ENCODE measurements around the gene SCARB1.

GRCh38 chr12:124782132-124782531 lies 81.5 kb downstream of the SCARB1 start:
- TF ChIP-seq ZC3H10 (CRISPR knock-in tag; IDR thresholded peaks at IDR 0.05), result no peak
- no peak for TF ChIP-seq ZFP30 (CRISPR knock-in tag; IDR thresholded peaks at IDR 0.05)
- no peak for TF ChIP-seq CREB5 (CRISPR knock-in tag; IDR thresholded peaks at IDR 0.05; ENCODE audit: low read depth)
- no peak for TF ChIP-seq ZNF70 (CRISPR knock-in tag; IDR thresholded peaks at IDR 0.05)
- no peak for TF ChIP-seq TOX (CRISPR knock-in tag; IDR thresholded peaks at IDR 0.05; ENCODE audit: borderline replicate concordance)
- TF ChIP-seq BACH2 (CRISPR knock-in tag; IDR thresholded peaks at IDR 0.05; ENCODE audit: borderline replicate concordance), result no peak
- no peak for TF ChIP-seq CSDC2 (CRISPR knock-in tag; IDR thresholded peaks at IDR 0.05)
- TF ChIP-seq PATZ1 (CRISPR knock-in tag; IDR thresholded peaks at IDR 0.05; ENCODE audit: borderline replicate concordance), result no peak
- TF ChIP-seq ZNF565 (CRISPR knock-in tag; conservative IDR thresholded peaks at IDR 0.05; ENCODE audit: low read depth), result no peak
